Measurements from ENCODE around the gene CD47. TPM values are rescaled to one million over a fixed set of nuclear protein-coding genes. Genes with fewer than 3 reads are reported as not detected.

Gene CD47
- total RNA-seq, 1 donor from 2014 or later = 54.5 TPM

- DNase-seq (ENCODE audit: low read depth) = no peak
- Histone ChIP-seq H3K27me3 (ENCODE audit: control insufficient read depth, insufficient read depth, low read length) (no peaks in the 10 kb centered on the region), H3K4me3 (ENCODE audit: low read depth, low read length) (no peak overlapping the region), H3K36me3 (ENCODE audit: control insufficient read depth, insufficient read depth, low read length) (no peaks in the 10 kb centered on the region)
- no peak for TF ChIP-seq CTCF (IDR thresholded peaks at IDR 0.05; ENCODE audit: insufficient read depth, low read length, poor library complexity, severe bottlenecking)
Observed at GRCh38 chr3:108126348-108126747, 35.5 kb upstream of the CD47 start.

- Histone ChIP-seq H3K36me3 (ENCODE audit: control insufficient read depth, insufficient read depth, low read length) (no peaks in the 10 kb centered on the region), H3K4me3 (ENCODE audit: low read depth, low read length) (no peak overlapping the region), H3K27me3 (ENCODE audit: control insufficient read depth, insufficient read depth, low read length) (no peaks in the 10 kb centered on the region)
- no peak for TF ChIP-seq CTCF (IDR thresholded peaks at IDR 0.05; ENCODE audit: insufficient read depth, low read length, poor library complexity, severe bottlenecking)
- DNase-seq (ENCODE audit: low read depth) = no peak
Observed at GRCh38 chr3:108125550-108126071, 34.8 kb upstream of the CD47 start.

- H3K4me3 ChIP-seq (ENCODE audit: low read depth, low read length) = no peak overlapping the region
- TF ChIP-seq CTCF (IDR thresholded peaks at IDR 0.05; ENCODE audit: insufficient read depth, low read length, poor library complexity, severe bottlenecking) = no peak
- no peaks in the 10 kb centered on the region for H3K27me3 ChIP-seq (ENCODE audit: control insufficient read depth, insufficient read depth, low read length)
Observed at GRCh38 chr3:108125153-108125543, 34.3 kb upstream of the CD47 start.

GRCh38 chr3:108124337-108125152, 33.7 kb upstream of the CD47 start:
- H3K27me3 ChIP-seq (ENCODE audit: control insufficient read depth, insufficient read depth, low read length) = no peaks in the 10 kb centered on the region
- TF ChIP-seq CTCF (IDR thresholded peaks at IDR 0.05; ENCODE audit: insufficient read depth, low read length, poor library complexity, severe bottlenecking) = no peak
- H3K36me3 ChIP-seq (ENCODE audit: control insufficient read depth, insufficient read depth, low read length) = no peaks in the 10 kb centered on the region
- no peak for DNase-seq (ENCODE audit: low read depth)
- H3K4me3 ChIP-seq (ENCODE audit: low read depth, low read length) = no peak overlapping the region

More at GRCh38 chr3:108125153-108125543, 34.3 kb upstream of the CD47 start:
- H3K36me3 ChIP-seq (ENCODE audit: control insufficient read depth, insufficient read depth, low read length) = no peaks in the 10 kb centered on the region
- no peak for DNase-seq (ENCODE audit: low read depth)

- DNase-seq (ENCODE audit: low read depth) = no peak
- TF ChIP-seq CTCF (IDR thresholded peaks at IDR 0.05; ENCODE audit: insufficient read depth, low read length, poor library complexity, severe bottlenecking) = no peak
- no peak overlapping the region for H3K4me3 ChIP-seq (ENCODE audit: low read depth, low read length)
Observed at GRCh38 chr3:108123326-108123725, 32.5 kb upstream of the CD47 start.

More at GRCh38 chr3:108123326-108123725, 32.5 kb upstream of the CD47 start:
- Histone ChIP-seq H3K27me3 (ENCODE audit: control insufficient read depth, insufficient read depth, low read length) (no peaks in the 10 kb centered on the region), H3K36me3 (ENCODE audit: control insufficient read depth, insufficient read depth, low read length) (no peaks in the 10 kb centered on the region)

Data from kidney epithelial cell (primary cell).